ENCODE data around the gene IYD.

Gene IYD

GRCh38 chr6:150352321-150353296, 16.2 kb upstream of the IYD start:
- no peak for DNase-seq
- H3K4me3 ChIP-seq (ENCODE audit: low read depth, low read length), result no peak overlapping the region
- no peaks in the 10 kb centered on the region for H3K27me3 ChIP-seq (ENCODE audit: insufficient read depth, low read depth, severe bottlenecking)
- no peaks in the 10 kb centered on the region for H3K9me3 ChIP-seq (ENCODE audit: severe bottlenecking)
- H3K27ac ChIP-seq, result no peak overlapping the region
- no peaks in the 10 kb centered on the region for H3K36me3 ChIP-seq
- TF ChIP-seq, protein P1, sequence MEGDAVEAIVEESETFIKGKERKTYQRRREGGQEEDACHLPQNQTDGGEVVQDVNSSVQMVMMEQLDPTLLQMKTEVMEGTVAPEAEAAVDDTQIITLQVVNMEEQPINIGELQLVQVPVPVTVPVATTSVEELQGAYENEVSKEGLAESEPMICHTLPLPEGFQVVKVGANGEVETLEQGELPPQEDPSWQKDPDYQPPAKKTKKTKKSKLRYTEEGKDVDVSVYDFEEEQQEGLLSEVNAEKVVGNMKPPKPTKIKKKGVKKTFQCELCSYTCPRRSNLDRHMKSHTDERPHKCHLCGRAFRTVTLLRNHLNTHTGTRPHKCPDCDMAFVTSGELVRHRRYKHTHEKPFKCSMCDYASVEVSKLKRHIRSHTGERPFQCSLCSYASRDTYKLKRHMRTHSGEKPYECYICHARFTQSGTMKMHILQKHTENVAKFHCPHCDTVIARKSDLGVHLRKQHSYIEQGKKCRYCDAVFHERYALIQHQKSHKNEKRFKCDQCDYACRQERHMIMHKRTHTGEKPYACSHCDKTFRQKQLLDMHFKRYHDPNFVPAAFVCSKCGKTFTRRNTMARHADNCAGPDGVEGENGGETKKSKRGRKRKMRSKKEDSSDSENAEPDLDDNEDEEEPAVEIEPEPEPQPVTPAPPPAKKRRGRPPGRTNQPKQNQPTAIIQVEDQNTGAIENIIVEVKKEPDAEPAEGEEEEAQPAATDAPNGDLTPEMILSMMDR (IDR thresholded peaks at IDR 0.05; ENCODE audit: low read depth, low read length), result no peak

DNA sequence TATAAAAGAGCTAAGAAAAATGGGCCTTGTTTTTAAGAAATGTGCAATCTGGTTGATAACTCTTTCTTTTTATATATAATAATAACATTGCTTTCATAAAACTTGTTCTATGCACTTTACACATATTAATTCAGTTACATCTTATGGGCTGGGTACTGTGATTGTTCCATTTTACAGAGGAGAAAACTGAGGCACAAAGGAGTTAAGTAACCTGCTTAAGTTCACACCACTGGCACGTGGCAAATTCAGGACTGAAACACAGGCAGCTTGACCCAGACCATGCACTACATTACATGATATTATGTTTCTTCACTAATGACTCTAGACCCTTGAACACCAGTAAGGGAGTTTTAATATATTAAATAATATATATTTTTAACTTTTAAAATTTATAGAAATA, 15.4 kb upstream of the IYD start:
- Histone ChIP-seq H3K27me3 (ENCODE audit: insufficient read depth, low read depth, severe bottlenecking) (no peaks in the 10 kb centered on the region), H3K4me3 (ENCODE audit: low read depth, low read length) (no peak overlapping the region), H3K9me3 (ENCODE audit: severe bottlenecking) (no peaks in the 10 kb centered on the region), H3K27ac (no peak overlapping the region), H3K36me3 (no peaks in the 10 kb centered on the region)
- no peak for DNase-seq
- TF ChIP-seq, protein P1 (IDR thresholded peaks at IDR 0.05; ENCODE audit: low read depth, low read length), result no peak

DNA sequence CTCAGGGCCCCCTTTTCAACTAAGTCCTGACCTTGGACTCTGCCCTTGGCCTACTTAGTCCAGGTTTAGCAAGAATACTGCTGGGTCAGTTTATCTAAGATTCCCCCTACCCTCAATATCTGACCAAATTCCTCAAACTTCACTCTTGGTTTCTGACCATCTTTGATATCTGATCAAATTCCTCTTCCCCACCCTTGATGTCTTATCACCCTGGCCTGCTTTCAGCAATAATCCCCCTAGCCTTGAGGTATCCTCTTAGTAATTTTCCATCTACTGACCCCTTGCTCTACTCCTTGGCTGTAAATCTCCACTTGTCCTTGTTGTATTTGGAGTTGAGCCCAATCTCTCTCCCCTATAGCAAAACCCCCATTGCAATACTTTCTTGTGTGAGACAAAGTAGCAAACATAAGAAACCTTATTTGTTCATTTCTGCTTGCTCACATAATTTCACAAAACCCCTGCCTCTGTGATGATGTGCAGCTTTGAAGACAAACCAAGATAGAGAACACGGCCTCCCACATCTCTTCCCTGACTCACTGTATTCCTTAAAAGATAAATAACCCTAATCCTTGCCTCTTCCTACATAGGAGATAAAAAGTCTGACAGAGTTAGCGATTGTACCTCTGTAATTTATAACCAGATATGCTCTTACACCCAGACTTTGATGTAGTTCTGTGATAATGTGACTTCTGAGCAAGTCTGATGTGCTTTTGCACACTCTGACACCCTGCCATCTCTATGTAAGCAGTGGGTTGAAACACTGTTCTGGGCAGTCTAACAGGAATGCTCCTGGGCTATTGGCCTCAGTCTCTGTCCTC, 13.8 kb upstream of the IYD start:
- Histone ChIP-seq H3K27ac (no peak overlapping the region), H3K9me3 (ENCODE audit: severe bottlenecking) (no peaks in the 10 kb centered on the region), H3K36me3 (no peaks in the 10 kb centered on the region), H3K27me3 (ENCODE audit: insufficient read depth, low read depth, severe bottlenecking) (no peaks in the 10 kb centered on the region), H3K4me3 (ENCODE audit: low read depth, low read length) (no peak overlapping the region)
- TF ChIP-seq, protein P1 (IDR thresholded peaks at IDR 0.05; ENCODE audit: low read depth, low read length), result no peak
- no peak for DNase-seq

- H3K27me3 ChIP-seq (ENCODE audit: insufficient read depth, low read depth, severe bottlenecking), result no peaks in the 10 kb centered on the region
- TF ChIP-seq, protein P1 (IDR thresholded peaks at IDR 0.05; ENCODE audit: low read depth, low read length), result no peak
- H3K4me3 ChIP-seq (ENCODE audit: low read depth, low read length), result no peak overlapping the region
- H3K9me3 ChIP-seq (ENCODE audit: severe bottlenecking), result no peaks in the 10 kb centered on the region
- no peaks in the 10 kb centered on the region for H3K36me3 ChIP-seq
- DNase-seq, result no peak
- H3K27ac ChIP-seq, result no peak overlapping the region
Measured at GRCh38 chr6:150355932-150356331, 12.9 kb upstream of the IYD start.

- H3K36me3 ChIP-seq, result no peaks in the 10 kb centered on the region
- no peak overlapping the region for H3K27ac ChIP-seq
- H3K27me3 ChIP-seq (ENCODE audit: insufficient read depth, low read depth, severe bottlenecking), result no peaks in the 10 kb centered on the region
- H3K9me3 ChIP-seq (ENCODE audit: severe bottlenecking), result no peaks in the 10 kb centered on the region
- DNase-seq, result no peak
- H3K4me3 ChIP-seq (ENCODE audit: low read depth, low read length), result no peak overlapping the region
- TF ChIP-seq, protein P1 (IDR thresholded peaks at IDR 0.05; ENCODE audit: low read depth, low read length), result no peak
Measured at GRCh38 chr6:150361876-150362275, 6.9 kb upstream of the IYD start.

All from WERI-Rb-1 (cell line).